Activated CD4-positive, alpha-beta memory T cell treated with anti-CD3 and anti-CD28 coated beads for 36 hours (primary cell): ENCODE data around the gene MARCHF10. TPM values are rescaled to one million over a fixed set of nuclear protein-coding genes. Genes with fewer than 3 reads are reported as not detected.

Experiments used
- CTCF ChIA-PET: fragments of 350-600 bp; sonication (Branson Sonifier 250); formaldehyde crosslinking; loops from one replicate; lab custom pipeline; 2021; ENCODE audit warnings: antibody characterized with exemption, inconsistent platforms; lab: Charles Lee
- POLR2A ChIA-PET: fragments of 350-600 bp; sonication (Branson Sonifier 250); formaldehyde crosslinking; loops from one replicate; lab custom pipeline; 2021; ENCODE audit warnings: antibody characterized with exemption; lab: Charles Lee
- DNase-seq: peaks from one replicate; pipeline ENCODE4 v3.0.0-alpha.2; 2020
- H3K27ac Mint-ChIP-seq: one replicate; pipeline ENCODE4 v1.8.0; 2021; ENCODE audit warnings: mixed read lengths
- H3K27me3 Mint-ChIP-seq: one replicate; pipeline ENCODE4 v1.8.0; 2021; ENCODE audit warnings: mixed read lengths
- H3K36me3 Mint-ChIP-seq: one replicate; pipeline ENCODE4 v1.8.0; 2021; ENCODE audit warnings: mixed read lengths
- H3K4me1 Mint-ChIP-seq: one replicate; pipeline ENCODE4 v1.8.0; 2021; ENCODE audit warnings: low read depth, mixed read lengths
- H3K4me3 Mint-ChIP-seq: one replicate; pipeline ENCODE4 v1.8.0; 2021; ENCODE audit warnings: mild to moderate bottlenecking, mixed read lengths
- H3K9me3 Mint-ChIP-seq: one replicate; pipeline ENCODE4 v1.8.0; 2021; ENCODE audit warnings: mixed read lengths
- intact Hi-C: fragments of 100-400 bp; cut with micrococcal nuclease; formaldehyde crosslinking; loops from one replicate; pipeline ENCODE4 v1.15.1; 2023
- total RNA-seq, 2 experiments: library from RNA; stranded (reverse); gene quantifications; one replicate each; pipeline ENCODE4 v1.2.3, GENCODE V29; 2021

MARCHF10 gene
- total RNA-seq, 2 experiments from 2014 or later = not detected

DNA sequence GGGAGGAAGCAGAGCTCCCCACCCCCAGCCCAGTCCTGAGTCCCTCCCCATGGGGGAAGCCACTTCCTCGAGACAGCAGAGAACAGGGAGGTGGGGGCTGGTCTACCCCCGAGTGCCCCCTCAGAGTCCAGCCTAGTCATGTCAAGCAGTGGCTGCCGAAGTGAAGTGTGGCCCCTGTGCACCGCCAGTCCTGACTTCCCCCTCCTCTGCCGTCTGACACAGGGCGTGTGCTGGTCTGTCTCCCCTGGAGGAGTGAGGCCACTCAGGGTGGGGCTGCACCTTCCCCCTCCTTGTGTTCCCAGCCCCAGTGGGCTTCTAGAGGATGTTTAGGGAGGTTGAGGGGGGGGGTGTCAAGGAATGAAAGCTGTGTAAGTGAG, 133.8 kb downstream of the MARCHF10 start:
- Mint-ChIP-seq H3K9me3 (no peaks in the 10 kb centered on the region), H3K27ac (no peak overlapping the region), H3K27me3 (no peaks in the 10 kb centered on the region), H3K4me1 (no peaks in the 10 kb centered on the region), H3K4me3 (no peak overlapping the region), H3K36me3 (no peaks in the 10 kb centered on the region)
- DNase-seq = no peak
- ChIA-PET POLR2A (no interaction called here), CTCF (interaction anchor here (3.6 kb wide), 1 partner anchor 732 kb away, joined by 37 read pairs; no protein-coding TSS in a partner anchor)
- intact Hi-C loops = loop anchor here (10.0 kb wide), 1 partner anchor 730 kb away; no protein-coding TSS in a partner anchor

DNA sequence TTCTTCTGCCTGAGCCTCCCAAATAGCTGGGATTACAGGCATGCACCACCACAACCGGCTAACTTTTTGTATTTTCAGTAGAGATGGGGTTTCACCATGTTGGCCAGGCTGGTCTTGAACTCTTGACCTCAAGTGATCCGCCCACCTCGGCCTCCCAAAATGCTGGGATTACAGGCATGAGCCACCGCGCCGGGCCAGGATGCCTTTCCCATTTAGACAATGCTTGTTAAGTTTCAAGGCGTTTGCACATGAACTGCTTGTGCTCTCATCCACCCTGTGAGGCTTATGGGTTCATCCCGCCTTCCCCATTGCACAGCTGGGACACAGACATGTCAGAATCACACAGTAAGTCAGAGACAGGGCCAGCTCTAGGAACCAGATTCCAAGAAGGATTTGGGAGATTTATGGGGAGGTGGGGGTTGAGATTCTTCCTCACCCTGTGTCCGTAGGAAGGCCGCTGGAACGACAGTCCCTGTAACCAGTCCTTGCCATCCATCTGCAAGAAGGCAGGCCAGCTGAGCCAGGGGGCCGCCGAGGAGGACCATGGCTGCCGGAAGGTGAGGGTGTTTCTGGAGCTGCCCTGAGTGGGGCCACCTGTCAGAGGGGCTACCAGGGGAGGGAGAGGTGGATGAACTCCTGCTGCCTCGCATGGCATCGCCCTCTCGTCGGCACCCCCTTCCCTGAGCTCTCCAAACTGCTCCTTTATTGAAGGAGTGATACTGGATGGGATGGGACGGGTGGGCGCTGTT, 134.3 kb downstream of the MARCHF10 start:
- Mint-ChIP-seq H3K27me3 (no peaks in the 10 kb centered on the region), H3K9me3 (no peaks in the 10 kb centered on the region), H3K4me1 (no peaks in the 10 kb centered on the region), H3K27ac (no peak overlapping the region), H3K36me3 (no peaks in the 10 kb centered on the region), H3K4me3 (no peak overlapping the region)
- no peak for DNase-seq
- CTCF ChIA-PET = interaction anchor here (1.0 to 3.6 kb wide), 7 partner anchors 18 to 733 kb away, joined by 3 to 37 read pairs (median 4); no protein-coding TSS in a partner anchor
- POLR2A ChIA-PET = no interaction called here
- intact Hi-C loops = loop anchor here (10.0 kb wide), 1 partner anchor 731 kb away; no protein-coding TSS in a partner anchor

DNA sequence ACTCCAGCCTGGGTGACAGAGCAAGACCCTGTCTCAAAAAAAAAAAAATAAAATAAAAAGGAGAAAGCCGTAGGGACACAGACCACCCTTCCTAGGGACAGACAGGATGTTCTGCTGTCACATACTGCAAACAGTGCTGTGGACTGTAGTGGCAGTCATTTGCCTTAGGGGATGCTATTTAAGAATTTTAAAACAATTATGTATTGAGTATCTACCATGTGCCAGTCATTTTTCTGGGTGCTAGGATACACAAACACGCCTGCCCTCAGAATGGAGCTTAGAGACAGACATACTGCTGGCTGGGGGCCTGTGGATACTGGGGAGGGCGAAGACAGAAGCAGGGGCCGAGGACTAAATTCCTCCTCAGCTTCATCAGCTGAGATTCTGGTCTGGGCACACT, 135.2 kb downstream of the MARCHF10 start:
- DNase-seq = no peak
- no peaks in the 10 kb centered on the region for H3K4me1 Mint-ChIP-seq
- H3K36me3 Mint-ChIP-seq = no peaks in the 10 kb centered on the region
- ChIA-PET CTCF (interaction anchor here (0.8 to 3.6 kb wide), 12 partner anchors 12 to 733 kb away, joined by 3 to 37 read pairs (median 4); no protein-coding TSS in a partner anchor), POLR2A (no interaction called here)
- no peak overlapping the region for H3K27ac Mint-ChIP-seq
- H3K27me3 Mint-ChIP-seq = no peaks in the 10 kb centered on the region
- no peak overlapping the region for H3K4me3 Mint-ChIP-seq
- intact Hi-C loops = loop anchor here (10.0 kb wide), 1 partner anchor 732 kb away; no protein-coding TSS in a partner anchor
- no peaks in the 10 kb centered on the region for H3K9me3 Mint-ChIP-seq

DNA sequence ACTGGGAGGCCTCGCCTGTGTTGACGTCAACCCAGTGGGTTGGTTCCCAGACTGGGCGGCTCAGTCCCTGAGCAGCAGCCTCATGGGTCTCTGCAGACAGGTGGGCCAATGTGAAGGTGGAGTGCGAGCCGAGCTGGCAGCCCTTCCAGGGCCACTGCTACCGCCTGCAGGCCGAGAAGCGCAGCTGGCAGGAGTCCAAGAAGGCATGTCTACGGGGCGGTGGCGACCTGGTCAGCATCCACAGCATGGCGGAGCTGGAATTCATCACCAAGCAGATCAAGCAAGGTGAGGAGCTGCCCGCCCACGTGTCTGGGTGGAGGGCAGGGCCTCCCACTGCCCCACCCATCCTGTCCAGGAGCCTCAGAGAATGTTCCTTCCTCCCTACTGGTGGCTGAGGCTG, 136.6 kb downstream of the MARCHF10 start:
- intact Hi-C loops = loop anchor here (10.0 kb wide), 1 partner anchor 733 kb away; no protein-coding TSS in a partner anchor
- H3K36me3 Mint-ChIP-seq = no peaks in the 10 kb centered on the region
- H3K9me3 Mint-ChIP-seq = no peaks in the 10 kb centered on the region
- DNase-seq = no peak
- ChIA-PET CTCF (interaction anchor here (0.6 to 3.6 kb wide), 13 partner anchors 12 to 735 kb away, joined by 3 to 37 read pairs (median 4); no protein-coding TSS in a partner anchor), POLR2A (no interaction called here)
- H3K27ac Mint-ChIP-seq = no peak overlapping the region
- H3K4me1 Mint-ChIP-seq = no peaks in the 10 kb centered on the region
- H3K4me3 Mint-ChIP-seq = no peak overlapping the region
- H3K27me3 Mint-ChIP-seq = no peaks in the 10 kb centered on the region

DNA sequence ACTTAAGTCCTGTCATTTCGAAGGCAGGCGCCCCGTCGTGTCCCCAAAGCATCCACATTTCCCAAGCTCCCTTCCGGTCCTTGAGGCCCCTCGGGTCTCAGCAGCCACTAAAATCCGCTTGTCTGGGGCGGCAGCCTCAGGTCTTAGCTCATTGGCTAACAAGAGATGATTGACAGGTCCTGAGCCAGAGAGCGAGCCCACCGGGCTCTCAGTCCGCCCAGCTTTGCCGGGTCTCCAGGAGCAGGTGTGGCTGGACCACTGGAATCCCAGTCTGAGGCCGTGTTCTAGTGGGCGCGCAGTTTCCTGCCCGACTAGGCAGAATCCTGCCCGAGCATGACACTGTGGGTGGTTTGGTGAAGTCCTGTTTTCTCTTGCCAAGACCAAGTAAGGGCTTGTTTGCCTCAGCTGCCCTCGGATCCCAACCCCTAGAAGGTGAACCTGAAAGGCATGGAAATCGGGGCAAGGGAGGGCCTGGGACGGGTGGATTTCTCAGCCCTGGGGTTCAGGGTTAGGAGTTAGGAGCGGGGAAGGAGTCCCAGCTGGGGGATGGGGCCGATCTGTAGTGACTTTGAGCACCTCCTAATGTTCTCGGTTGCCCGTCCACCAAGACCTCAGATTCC, 137.8 kb downstream of the MARCHF10 start:
- no peak for DNase-seq
- ChIA-PET POLR2A (no interaction called here), CTCF (no interaction called here)
- intact Hi-C loops = loop anchor here (10.0 kb wide), 1 partner anchor 734 kb away; no protein-coding TSS in a partner anchor
- no peaks in the 10 kb centered on the region for H3K27me3 Mint-ChIP-seq
- H3K4me1 Mint-ChIP-seq = no peaks in the 10 kb centered on the region
- H3K27ac Mint-ChIP-seq = no peak overlapping the region
- no peaks in the 10 kb centered on the region for H3K36me3 Mint-ChIP-seq
- H3K4me3 Mint-ChIP-seq = no peak overlapping the region
- H3K9me3 Mint-ChIP-seq = no peaks in the 10 kb centered on the region

DNA sequence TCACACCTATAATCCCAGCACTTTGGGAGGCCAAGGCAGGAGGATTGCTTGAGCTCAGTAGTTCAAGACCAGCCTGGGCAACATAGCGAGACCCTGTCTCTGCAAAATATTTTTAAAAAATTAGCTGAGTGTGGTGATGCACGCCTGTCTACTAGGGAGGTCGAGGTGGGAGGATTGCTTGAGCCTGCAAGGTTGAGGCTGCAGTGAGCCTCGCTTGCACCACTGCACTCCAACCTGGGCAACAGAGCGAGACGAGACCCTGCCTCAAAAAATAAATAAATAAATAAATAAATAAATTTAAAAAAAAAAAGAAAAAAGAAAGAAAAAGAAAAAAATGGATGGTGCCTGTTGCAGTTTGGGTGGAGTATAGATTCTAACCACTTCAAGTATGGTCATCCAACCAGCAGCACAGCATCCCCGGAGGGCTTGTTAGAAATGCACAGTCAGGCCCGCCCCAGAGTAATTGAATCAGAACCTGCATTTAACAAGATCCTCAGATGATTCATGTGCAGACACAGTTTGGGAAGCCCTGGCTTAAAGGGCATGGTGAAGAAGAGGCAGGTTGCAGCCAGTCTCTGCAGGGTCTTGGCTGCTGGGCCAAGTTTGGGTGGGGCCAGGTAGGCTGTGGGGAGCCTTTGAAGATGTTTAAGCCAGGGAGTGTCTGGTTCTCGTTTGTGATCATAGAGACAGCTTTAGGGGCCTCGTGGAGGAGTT, 139.9 kb downstream of the MARCHF10 start:
- ChIA-PET POLR2A (no interaction called here), CTCF (no interaction called here)
- H3K36me3 Mint-ChIP-seq = no peaks in the 10 kb centered on the region
- no peak overlapping the region for H3K4me3 Mint-ChIP-seq
- H3K9me3 Mint-ChIP-seq = no peaks in the 10 kb centered on the region
- intact Hi-C loops = no loop called here
- no peak overlapping the region for H3K27ac Mint-ChIP-seq
- H3K27me3 Mint-ChIP-seq = peaks cover 3% of the 10 kb centered on the region
- no peaks in the 10 kb centered on the region for H3K4me1 Mint-ChIP-seq
- no peak for DNase-seq

DNA sequence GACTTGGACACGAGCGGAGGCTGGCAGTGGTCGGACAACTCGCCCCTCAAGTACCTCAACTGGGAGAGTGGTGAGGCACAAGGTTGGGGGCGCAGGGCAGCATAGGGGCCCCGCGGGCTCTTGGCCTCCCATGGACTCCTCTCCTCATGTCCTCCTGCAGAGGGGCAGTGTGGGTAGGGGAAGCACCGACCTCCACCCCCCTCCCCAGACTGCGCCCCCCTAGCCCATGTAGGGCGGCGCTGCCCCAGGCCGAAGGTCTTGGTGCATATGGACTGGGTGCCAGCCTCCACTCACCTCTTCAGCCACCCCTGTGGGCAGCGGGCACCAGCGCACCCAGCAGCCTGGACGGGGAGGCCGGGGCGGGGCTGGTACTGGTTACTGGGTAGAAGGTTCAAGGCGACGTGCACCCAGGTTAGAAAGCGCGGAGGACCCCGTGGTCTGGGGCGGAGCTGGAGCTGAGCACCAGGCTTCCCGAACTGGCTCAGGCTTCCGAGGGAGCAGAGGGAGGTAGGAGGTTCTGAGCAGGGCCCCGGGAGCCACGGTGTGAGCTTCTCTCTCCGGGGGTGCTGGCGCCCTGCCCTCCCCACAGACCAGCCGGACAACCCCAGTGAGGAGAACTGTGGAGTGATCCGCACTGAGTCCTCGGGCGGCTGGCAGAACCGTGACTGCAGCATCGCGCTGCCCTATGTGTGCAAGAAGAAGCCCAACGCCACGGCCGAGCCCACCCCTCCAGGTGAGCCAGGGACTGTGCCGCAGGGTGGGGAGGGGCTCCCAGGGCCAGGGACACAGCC, 141.1 kb downstream of the MARCHF10 start:
- no peaks in the 10 kb centered on the region for H3K36me3 Mint-ChIP-seq
- ChIA-PET CTCF (no interaction called here), POLR2A (no interaction called here)
- intact Hi-C loops = no loop called here
- DNase-seq = no peak
- H3K4me1 Mint-ChIP-seq = no peaks in the 10 kb centered on the region
- peaks cover 3% of the 10 kb centered on the region for H3K27me3 Mint-ChIP-seq
- no peaks in the 10 kb centered on the region for H3K9me3 Mint-ChIP-seq
- no peak overlapping the region for H3K4me3 Mint-ChIP-seq
- H3K27ac Mint-ChIP-seq = no peak overlapping the region

DNA sequence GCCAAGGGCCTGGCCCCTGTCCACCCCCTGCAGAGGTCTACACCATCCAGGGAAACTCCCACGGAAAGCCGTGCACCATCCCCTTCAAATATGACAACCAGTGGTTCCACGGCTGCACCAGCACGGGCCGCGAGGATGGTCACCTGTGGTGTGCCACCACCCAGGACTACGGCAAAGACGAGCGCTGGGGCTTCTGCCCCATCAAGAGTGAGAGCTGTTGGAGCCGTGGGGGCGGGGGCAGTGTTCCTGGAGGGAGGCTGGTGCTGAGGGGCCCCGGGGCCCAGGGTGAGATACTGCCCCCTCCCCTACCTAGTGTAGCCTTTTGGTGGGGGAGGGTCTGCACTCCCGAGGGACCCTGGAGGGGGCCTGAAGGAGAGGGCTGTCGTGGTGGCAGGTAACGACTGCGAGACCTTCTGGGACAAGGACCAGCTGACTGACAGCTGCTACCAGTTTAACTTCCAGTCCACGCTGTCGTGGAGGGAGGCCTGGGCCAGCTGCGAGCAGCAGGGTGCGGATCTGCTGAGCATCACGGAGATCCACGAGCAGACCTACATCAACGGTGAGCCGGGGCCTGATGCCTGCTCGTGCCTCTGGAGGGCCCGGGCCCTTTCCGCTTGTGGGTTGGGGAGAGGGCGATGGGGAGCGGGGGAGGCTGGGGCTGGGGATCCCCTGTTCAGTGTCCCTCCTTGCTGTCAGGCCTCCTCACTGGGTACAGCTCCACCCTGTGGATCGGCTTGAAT, 141.9 kb downstream of the MARCHF10 start:
- intact Hi-C loops = no loop called here
- DNase-seq = no peak
- Mint-ChIP-seq H3K27ac (no peak overlapping the region), H3K9me3 (peaks cover 3% of the 10 kb centered on the region), H3K36me3 (peaks cover 2% of the 10 kb centered on the region), H3K4me1 (no peaks in the 10 kb centered on the region), H3K4me3 (no peak overlapping the region), H3K27me3 (peaks cover 5% of the 10 kb centered on the region)
- POLR2A ChIA-PET = no interaction called here
- CTCF ChIA-PET = no interaction called here

DNA sequence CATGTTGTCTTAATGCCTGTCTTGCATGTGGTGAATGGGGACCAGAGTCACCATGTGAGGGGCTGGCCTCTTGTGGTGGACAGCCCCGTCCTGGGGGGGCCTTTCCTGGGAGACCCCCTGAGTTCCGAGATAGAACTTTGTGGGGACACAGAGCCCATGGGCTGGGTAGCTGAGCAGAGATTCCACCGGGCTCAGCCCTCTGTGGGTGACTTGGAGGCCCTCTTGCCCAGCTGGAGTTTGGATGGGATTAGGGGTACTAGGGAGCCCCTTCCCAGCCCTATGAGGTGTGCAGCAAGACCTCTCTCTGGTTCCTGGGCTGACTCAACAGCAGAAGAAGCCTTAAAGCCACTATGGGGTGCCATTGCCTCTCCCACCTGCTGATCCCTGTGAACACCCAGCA, 142.5 kb downstream of the MARCHF10 start:
- POLR2A ChIA-PET = no interaction called here

DNA sequence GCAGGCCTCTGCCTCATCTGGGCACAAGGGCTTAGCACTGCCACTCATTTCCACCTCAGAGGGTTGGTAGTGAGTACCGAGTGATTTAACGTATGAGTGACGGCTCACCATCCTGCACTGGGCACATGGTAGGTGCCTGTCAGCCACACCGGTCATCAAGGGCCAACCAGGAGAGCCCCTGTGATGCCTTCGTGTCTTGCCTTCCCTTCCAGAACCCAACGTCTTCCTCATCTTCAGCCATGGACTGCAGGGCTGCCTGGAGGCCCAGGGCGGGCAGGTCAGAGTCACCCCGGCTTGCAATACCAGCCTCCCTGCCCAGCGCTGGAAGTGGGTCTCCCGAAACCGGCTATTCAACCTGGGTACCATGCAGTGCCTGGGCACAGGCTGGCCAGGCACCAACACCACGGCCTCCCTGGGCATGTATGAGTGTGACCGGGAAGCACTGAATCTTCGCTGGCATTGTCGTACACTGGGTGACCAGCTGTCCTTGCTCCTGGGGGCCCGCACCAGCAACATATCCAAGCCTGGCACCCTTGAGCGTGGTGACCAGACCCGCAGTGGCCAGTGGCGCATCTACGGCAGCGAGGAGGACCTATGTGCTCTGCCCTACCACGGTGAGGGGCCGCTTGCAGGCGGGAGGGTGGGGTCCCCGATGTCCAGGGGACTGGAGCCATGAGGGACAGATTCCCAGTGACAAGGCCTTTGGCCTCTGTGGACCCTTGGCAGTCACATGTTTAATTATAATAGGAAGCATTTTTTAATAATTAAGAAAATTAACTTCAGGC, 143.6 kb downstream of the MARCHF10 start:
- intact Hi-C loops = no loop called here
- Mint-ChIP-seq H3K27ac (no peak overlapping the region), H3K4me1 (no peaks in the 10 kb centered on the region), H3K27me3 (peaks cover 12% of the 10 kb centered on the region), H3K9me3 (peaks cover 17% of the 10 kb centered on the region), H3K4me3 (no peak overlapping the region), H3K36me3 (peaks cover 4% of the 10 kb centered on the region)
- POLR2A ChIA-PET = no interaction called here
- DNase-seq = no peak
- CTCF ChIA-PET = no interaction called here

More for the DNA sequence above, 142.5 kb downstream of the MARCHF10 start:
- Mint-ChIP-seq H3K27me3 (peaks cover 7% of the 10 kb centered on the region), H3K27ac (no peak overlapping the region), H3K4me3 (no peak overlapping the region), H3K36me3 (peaks cover 2% of the 10 kb centered on the region), H3K4me1 (no peaks in the 10 kb centered on the region), H3K9me3 (peaks cover 8% of the 10 kb centered on the region)
- CTCF ChIA-PET = no interaction called here
- no peak for DNase-seq
- intact Hi-C loops = no loop called here
